GM21390 (cell line): ENCODE measurements around the gene KIAA0513.
A peak's percentile ranks its signal among the peaks of the same experiment; 100 is the strongest.
"Not testable (repeated sequence)": the region's sequence is repeated elsewhere in the genome, so short reads cannot be mapped to it uniquely, and the experiment has no call there.

ENCODE experiments used
- ATAC-seq: cut with Tn5 transposase; IDR thresholded peaks from one replicate; pipeline ENCODE4 v1.9.1; 2021; ENCODE audit not compliant: unreplicated experiment

The KIAA0513 gene

DNA sequence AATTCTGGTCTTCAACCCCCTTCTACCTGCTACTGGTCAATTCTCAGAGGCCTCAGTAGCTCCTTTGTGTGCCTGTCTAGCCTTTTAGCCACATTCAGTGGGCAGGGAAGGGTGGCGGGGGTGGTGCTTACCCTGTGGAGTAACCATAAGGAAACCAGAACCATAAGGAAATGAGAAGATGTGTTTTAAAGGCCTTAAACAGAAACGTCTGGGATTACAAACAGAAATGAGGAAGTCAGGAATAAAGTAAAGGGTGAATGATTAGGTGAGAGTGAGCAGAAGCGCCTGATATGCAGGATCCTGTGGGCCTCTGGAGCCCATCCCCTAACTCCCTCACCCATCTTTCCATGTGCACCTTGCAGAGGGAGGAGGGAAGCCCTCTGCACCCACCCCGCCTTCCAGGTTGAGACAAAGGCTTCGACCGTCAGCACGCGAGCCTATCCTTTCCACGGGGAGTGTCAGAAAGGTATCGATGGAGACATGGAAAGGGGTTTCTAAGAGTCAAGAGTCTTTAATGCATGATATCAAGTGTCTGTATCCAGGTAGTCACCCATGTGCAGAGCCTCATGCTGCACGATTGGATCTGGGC is 20.4 kb downstream of the KIAA0513 start:
- no peak for ATAC-seq

DNA sequence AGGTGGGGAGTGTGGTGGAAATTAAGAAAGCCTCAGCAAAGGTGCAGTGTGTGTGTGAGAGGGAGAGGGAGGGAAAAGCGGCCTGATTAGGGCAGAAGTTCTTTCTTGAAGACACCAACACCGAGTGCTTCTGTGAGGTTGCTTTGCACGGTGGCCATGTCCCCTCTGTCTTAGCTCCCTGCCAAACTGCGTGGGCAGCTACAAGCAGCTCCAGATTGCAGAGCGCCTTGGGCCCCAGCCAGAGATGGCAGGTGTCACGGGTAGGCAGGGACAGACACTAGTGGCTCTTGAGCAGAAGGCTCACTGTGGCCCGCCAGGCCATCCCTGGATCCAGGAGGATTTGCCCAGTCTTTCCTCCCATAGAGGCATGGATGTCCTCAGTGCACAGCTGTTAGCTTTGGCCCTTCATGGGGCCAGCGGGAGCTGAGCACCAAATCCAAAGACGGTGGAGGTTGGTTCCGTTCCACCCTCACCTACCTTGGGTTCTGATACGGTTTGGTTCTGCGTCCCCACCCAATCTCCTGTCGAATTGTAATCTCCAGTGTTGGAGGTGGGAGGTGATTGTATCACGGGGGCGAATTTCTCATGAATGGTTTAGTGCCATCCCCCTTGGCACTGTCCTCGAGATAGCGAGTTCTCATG is 21.4 kb downstream of the KIAA0513 start:
- no peak for ATAC-seq

DNA sequence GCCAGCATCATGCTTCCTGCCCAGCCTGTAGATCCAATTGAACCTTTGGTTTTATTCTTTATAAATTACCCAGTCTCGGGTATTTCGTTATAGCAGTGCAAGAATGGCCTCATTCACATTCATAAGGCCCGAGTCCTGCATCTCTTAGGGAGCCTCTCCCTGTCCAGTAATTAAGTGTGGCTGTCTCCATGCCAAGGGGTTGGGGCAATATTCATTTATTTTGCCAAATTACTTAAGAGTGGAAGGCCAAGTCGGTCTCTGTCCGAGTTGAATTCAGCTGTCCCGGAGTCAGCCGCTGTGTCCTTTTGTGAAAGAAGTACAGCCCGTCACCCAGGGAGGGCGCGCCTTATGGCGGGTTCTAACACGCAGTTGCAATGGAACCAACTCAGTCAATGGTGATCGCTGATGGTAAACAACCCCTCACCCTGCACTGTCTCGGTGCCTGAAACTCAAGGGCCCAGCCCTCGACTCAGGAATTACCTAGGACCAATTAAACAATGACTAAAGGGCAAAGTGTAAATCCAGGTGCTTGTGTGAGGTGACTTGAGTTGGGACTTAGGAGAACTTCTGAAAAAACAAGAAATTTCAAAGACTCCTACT is 22.2 kb downstream of the KIAA0513 start:
- ATAC-seq = no peak

DNA sequence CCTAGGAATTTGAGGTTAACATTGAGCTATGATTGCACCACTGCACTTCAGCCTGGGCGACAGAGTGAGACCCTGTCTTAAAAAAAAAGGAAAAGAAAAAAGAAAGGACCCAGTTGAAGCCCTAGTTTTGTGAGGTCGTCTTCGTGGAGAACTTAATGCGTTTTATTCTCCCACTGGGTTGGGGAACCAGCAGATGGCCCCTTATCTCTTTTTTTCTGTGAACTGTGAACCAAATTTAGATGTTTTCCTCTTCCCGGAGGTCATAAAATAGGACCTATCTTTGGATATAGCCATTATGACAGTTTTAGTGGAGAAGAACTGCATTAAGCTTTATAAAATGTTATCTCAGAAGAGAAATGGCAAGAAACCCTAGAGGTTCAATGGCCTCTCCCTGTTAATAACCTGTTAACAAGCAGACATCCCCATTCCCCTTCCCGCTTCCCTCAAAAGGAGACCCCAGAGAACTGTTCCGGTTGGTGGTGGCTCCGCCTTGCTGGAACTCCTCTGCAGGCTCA is 23.5 kb downstream of the KIAA0513 start:
- no peak for ATAC-seq

DNA sequence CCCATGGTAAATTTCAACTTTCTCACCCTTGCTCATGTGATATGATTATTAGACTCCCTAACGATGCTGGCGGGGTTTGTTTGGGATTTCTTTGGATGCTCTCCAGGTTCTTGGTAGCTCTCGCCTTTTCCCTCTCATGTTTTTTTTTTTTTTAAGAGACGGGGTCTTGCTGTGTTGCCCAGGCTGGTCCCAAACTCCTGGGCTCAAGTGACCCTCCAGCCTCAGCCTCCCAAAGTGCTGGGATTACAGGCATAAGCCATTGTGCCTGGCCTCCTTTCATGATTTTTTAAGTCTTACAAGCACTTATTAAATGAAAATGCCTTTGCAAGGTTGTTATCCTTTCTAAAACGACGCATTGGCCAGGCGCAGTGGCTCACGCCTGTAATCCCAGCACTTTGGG is 24.1 kb downstream of the KIAA0513 start:
- no peak for ATAC-seq

DNA sequence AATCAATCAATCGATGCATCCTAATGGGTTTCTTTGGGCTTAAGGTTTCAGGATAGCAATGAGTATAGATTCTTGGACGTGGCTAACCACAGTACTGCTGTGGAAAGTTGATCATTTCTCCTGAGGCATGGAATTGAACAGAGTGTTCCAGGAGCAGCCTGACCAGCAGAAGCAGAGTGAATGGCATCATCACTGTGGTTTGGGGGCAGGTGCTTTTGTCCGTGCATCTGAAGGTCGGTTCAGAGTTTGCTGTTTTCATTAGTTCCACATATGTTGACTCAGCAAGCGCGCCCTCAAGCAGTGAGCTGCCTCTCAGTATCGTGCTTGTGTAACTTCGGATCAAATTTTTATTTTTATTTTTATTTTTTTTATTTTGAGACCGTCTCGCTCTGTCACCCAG is 24.9 kb downstream of the KIAA0513 start:
- ATAC-seq = no peak

DNA sequence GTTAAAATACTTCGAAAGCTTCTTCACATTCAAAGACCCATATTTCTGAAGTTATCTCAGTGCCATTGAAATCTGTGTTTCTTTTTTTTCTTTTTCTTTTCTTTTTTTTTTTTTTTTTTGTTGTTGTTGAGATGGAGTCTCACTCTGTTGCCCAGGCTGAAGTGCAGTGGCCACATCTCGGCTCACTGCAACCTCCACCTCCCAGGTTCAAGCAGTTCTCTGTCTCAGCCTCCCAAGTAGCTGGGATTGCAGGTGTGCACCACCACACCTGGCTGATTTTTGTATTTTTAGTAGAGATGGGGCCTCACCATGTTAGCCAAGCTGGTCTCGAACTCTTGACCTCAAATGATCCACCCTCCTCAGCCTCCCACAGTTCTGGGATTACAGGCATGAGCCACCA is 26.7 kb downstream of the KIAA0513 start:
- ATAC-seq = not testable (repeated sequence)

DNA sequence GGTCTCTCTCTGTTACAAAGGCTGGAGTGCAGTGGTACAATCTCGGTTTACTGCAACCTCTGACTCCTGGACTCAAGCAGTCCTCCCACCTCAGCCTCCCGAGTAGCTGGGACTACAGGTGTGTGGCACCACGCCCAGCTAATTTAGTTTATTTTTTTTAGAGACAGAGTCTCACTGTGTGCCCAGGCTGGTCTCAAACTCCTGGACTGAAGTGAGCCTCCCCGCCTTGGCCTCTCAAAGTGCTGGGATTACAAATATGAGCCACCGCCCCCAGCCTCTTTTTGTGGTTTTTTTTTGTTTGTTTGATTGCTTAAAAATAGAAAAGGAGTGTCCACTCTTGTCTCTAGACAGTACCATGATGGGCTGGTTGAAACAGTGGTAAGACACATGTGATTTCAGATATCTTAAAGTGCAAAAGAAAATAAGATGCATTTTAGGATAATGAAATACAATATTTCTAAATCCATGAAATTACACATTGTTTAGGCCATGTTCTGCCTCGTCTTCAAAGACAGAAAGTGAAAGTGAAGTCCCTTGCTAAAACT is 27.4 kb downstream of the KIAA0513 start:
- ATAC-seq = no peak

DNA sequence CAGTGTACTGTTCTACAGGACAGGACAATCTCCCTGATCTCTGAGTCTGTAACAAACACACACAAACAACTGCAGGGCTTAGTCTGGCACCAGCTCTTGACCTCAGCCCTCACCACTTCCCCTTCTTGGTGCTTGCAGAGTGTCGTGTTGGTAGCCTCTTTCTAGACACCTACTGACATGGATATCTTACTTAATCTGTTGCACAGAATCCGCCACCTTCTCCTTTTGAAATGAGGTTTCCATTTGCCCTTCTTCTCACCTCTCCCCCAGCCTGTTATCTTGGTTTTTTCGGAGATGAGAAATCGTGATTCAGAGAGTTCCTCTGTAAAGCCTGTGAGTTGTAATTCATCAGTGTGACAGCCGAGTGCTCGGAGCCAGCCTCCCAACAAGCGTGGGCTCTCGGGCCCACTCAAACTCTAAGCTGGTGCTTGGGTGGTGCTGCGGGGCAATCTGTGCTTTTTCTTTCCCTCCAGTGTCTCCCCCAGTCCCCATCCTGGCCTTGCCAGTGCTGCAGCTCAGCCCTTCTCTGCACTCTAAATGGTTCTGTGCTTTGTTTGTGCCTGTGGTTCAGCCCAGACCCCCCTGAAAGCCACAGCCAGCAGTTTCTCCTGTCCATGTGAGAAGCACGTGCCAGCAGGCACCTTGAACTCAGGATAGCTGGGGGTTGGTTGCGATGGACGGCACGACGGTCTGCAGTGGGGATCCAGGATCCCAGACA is 28.1 kb downstream of the KIAA0513 start:
- peak; percentile 91 for ATAC-seq

DNA sequence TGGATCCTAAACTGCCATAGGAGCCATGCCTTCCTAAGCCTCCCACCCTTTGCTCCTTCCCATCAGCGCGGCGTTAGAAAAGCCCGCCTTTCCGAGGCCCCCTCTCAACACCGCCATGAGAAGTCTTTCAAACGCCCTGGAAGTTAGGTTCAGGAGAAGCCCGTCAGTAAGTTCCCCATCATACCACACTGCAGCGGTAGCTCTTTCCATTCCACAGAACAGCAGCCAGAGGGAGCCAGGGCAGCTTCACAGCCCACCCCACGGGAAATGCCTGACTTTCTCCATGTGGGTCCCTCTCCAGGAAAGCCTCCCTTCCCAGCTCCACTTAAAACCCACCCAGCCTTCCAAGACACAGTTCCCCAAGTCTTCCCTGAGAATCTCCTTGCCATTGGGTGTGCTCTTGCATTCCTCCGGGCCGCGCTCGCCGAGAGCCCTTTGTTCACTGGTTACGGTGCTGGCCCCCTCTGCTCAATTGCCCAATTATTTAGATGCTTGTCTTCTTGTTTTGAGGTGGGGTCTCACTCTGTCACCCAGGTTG is 28.7 kb downstream of the KIAA0513 start:
- no peak for ATAC-seq

DNA sequence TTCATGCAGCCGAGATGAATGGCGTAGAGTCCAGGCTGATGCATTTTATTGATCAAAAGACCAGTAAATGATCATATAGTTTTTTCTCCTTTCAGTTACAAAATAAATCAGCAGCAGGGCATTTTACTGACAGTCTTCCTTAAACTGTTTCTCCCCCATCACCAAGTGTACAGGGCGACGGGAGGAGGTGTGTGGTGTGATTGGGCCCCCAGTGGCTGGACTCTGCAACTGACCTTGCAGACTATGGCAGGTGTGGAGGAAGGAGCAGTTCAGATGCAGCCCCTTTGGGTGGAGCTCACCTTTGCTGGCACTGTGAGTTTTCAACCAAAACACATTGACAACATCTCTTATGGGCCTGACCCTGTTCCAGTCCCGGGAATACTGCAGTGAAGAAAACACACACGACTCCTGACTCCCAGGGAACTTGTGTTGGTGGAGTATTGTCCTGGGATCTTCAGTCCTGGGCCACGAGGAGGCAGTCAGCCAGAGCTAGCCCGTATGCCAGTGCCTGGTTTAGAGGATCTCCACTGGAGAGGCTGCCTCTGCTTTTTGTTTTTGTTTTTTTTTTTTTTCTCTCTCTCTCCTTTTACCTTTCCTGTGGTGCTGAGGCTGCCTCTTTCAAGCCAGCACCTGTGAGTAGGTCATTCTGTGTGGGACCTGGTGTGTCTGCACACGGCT is 29.8 kb downstream of the KIAA0513 start:
- ATAC-seq = no peak

DNA sequence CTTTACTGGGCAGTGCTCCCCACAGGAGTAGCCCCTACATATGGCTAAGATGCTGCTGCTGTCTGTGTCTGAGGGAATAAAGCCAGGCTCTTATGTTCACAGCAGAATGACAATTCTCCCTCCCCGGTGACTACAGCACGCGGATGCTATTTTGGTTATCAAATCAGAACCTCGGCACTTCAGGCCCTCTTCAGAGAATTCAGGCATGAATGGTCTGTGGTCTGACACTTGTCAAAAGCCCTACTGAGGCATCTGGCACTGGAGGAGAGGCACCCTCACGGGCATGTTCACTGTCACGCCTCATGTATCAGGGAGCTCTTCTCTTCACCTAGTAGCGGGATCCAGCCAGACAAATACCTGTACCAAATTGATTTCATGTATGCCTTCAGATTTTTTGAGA is 30.4 kb downstream of the KIAA0513 start:
- no peak for ATAC-seq

DNA sequence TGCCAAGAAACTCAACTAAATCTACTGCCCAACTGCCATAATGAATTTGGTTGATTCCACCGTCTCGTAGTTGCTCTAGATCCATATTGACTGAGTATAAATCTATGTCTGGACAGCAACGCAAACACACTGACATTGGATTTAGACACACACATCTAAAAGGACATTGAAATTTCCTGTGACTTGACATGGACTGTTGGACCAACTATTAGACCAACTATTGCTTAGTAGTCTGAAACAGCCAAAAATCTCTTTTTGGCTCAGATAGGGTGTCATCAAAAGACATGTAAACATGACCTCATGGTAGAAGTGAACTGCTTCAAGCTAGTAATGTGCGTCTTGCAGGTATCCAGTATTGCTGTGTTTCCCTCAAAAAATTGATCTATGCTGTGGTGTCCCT is 31.3 kb downstream of the KIAA0513 start:
- ATAC-seq = no peak

DNA sequence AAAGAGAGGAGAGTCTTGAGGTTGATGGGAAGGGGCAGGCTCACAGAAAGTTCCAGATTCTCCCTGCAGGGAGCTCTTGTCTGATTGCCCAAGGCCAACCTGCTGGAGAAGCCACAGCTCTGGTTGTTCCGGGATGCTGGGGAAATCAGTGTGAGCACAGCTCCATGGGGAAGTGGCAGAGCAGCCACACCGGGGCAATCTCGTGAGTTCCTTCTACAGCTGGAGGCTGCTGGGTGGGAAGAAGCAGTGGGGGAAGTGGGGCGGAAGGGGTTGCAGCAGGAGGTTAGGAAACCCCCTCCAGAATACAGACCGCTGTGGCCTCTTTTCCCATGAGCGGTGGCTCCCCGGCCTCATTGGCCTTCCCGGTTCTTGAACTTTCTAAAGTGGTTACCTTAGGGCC is 34.0 kb downstream of the KIAA0513 start:
- no peak for ATAC-seq

DNA sequence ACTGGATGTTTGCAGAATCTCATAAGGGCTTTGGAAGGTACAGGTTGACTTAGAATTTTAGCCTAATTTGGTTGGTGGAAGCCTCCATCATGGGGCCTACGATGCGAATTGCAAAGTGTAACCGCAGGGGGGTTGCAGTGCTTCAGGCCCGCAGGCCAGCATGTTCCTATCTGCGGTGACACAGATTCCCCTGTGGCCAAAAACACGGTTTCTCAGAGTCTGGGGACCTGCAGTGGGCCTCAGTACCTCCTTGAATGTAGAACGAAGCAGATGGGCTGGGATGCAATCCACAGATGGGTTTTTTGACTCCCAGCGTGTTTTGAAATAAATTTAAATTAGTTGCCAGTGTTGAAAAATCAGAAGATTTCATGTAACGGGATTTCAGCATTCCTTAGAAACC is 34.7 kb downstream of the KIAA0513 start:
- no peak for ATAC-seq

DNA sequence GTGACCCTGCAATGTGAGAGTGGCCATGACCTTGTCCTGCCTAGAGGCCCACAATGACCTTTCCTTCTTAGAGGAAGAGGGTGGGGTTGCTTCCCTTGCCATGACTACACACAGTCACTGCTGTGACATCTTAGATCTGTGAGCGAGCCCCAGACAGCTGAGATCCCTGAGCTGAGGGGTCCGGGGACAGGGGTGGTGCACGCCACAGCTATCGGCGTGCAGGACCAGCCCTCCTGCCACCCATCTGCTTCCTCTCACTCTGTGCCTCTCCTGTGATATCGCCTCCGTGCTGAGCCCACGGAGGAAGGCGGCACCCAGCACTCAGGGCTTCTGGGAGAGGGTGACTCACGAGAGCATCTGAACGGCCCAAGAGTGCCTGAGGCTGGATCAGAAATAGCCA is 35.2 kb downstream of the KIAA0513 start:
- ATAC-seq = no peak

DNA sequence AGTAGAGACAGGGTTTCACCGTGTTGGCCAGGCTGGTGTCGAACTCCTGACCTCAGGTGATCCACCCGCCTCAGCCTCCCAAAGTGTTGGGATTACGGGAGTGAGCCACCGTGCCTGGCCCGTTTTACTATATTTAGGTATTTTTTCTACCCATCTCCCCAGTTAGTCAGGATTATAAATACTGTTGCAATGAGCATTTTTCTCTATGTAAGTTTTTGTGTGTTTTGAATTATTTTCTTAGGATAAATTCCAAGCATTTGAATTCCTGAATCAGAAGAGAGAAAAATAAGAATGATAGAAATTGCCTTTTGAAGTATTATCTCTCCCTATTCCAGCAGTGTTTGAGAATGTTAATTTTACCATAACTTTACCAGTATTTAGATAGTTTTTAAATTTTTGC is 36.6 kb downstream of the KIAA0513 start:
- ATAC-seq = no peak

DNA sequence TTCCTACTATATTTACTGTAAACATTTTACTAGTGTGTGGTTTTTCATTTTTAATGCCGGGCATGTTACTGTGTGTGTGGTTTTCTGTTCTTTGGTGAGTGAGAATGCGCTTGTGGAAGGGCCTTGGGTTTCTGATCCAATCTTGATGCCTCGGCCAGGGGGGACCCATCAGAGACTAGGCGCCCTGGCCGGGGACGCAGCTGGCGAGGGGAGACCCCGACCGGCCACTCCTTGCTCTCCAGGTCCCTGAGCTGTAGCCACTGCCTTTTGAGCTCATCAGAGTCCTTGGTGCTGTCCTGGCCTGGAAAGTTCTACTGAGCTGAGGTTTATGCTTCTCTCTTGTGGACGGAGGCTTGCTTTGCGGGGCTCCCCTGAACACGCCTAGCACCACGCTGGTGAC is 37.5 kb downstream of the KIAA0513 start:
- ATAC-seq = no peak

DNA sequence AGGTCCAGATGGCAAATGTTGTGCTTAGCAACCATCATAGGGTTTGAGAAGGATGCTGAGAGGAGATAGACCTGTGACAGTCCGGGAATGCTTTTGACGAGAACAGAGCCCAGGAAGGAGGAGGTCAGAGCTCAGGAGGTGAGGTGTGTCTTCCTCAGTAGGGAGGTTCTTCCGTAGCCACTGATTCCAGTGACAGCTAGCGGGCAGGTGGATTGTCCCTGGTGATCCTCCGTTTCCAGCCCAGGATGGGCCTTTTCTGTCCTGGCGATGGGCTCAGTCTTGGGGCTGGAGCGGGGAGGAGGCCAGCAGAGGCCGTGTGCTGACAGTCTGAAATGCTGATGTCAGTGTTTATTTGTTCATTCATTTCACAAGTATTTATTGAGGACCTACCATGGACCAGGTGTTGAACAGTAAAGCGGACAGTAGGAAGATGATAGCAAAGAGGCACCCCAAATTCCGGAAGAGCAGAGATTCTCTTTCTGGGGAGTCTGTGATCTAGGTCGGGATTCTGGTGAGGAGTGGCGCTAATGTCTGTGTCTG is 38.8 kb downstream of the KIAA0513 start:
- ATAC-seq = no peak

DNA sequence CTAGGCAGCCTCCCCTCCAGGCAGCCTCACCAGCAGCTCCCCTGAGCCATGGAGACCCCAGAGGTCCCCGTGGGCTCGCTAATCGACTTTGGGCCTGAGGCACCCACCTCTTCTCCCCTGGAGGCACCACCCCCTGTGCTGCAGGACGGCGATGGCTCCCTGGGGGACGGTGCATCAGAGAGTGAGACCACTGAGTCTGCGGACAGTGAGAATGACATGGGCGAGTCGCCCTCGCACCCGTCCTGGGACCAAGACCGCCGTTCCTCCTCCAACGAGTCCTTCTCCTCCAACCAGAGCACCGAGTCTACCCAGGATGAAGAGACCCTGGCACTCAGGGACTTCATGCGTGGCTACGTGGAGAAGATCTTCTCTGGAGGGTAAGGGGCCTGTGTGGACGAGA is 39.4 kb downstream of the KIAA0513 start:
- no peak for ATAC-seq

DNA sequence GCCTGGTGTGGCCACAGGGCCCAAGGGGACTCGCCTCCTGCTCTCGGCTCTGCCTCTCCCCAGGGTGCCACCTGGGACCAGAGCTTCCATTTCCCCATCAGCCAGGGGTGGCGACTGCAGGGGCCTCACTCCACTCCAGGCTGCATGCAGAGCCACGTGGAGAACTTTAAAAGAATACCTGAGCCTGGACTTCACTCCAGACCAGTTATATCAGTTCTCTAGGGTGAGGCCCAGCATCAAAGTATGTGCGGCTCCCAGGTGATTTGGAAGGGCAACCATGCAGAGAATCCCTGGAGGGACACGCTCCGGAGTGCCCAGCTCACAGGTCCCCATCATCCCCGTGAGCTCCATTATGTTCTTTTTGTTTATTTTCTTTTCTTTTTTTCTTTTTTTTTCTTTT is 39.8 kb downstream of the KIAA0513 start:
- ATAC-seq = no peak
